GM19193 (cell line): ENCODE data around the gene TNFRSF9.
A peak's percentile ranks its signal among the peaks of the same experiment; 100 is the strongest.

Source experiments
- POLR2A ChIP-seq: IDR thresholded peaks from 4 replicates; pipeline ENCODE4 v1.6.1; 2011; ENCODE audit not compliant: insufficient read depth, insufficient read length; ENCODE audit errors: extremely low read depth

The TNFRSF9 gene

DNA sequence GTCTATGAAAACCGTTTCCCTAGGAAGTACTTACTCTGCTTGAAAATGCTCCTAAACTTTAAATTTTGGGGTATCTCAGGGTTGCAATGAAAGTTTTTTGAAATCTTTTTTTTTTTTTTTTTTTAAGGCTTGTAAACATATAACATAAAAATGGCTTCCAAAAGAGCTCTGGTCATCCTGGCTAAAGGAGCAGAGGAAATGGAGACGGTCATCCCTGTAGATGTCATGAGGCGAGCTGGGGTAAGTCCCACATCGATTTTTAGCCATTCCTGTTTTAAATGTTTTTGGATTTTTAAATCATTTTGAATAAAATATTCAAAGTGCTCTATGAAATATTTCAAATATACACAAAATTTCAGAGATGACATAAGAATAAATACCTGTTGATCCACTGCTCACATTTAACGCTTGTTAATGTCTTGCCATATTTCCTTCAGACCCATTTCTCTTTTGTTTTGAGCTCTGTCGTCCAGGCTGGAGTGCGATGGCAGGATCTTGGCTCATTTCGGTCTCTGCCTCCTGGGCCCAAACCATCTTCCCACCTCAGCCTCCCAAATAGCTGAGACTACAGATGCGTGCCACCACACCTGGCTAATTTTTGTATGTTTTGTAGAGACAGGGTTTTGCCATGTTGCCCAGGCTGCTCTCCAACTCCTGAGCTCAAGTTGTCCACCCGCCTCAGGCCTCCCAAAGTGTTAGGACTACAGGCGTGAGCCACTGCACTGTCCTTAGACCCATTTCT is 22.2 kb upstream of the TNFRSF9 start:
- no peak for TF ChIP-seq POLR2A

DNA sequence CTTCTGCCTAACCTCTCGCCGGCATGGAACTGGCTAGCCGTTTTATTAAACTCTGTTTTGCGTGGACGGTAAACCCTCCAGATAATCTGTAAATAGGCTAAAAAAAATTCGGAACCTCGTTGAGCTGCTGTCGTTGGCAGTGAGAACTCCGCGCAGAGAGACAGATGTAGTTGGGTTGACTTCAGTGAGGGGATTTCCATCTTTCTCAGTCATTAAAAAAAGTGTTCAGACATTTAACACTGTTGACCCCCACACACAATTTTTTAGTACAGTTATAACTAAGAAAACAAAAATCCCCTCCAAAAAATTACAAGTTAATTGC is 21.3 kb upstream of the TNFRSF9 start:
- TF ChIP-seq POLR2A, result no peak

- TF ChIP-seq POLR2A, result peak; percentile 100
Observed at GRCh38 chr1:7961216-7962013, 20.8 kb upstream of the TNFRSF9 start, which contains the start of gene PARK7. TSS of gene PARK7 (plus strand) at chr1:7961711. CDS start at chr1:7962786, 1,075 bp downstream.

DNA sequence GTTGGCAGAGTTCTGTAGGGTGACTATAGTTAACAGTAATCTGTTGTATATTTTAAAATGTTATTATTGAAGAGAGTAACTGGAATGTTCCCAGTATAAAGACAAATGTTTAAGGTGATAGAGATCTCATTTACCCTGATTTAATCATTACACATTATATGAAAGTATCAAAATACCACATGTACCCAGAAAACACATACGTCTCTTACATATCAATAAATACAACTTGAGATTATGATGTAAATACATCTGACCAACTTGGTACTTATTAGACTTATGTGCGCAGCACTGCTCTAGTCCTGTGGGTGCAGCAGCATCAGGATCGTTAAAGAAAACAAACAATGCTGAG is 20.2 kb upstream of the TNFRSF9 start:
- TF ChIP-seq POLR2A, result no peak

- no peak for TF ChIP-seq POLR2A
Observed at GRCh38 chr1:7960165-7960564, 19.5 kb upstream of the TNFRSF9 start.

- no peak for TF ChIP-seq POLR2A
Observed at GRCh38 chr1:7956218-7957032, 15.8 kb upstream of the TNFRSF9 start.

- no peak for TF ChIP-seq POLR2A
Observed at GRCh38 chr1:7954683-7955082, 14.0 kb upstream of the TNFRSF9 start.

GRCh38 chr1:7953850-7954609 is 13.4 kb upstream of the TNFRSF9 start:
- peak; percentile 85 for TF ChIP-seq POLR2A

- TF ChIP-seq POLR2A, result no peak
Observed at GRCh38 chr1:7948960-7949359, 8.3 kb upstream of the TNFRSF9 start.

DNA sequence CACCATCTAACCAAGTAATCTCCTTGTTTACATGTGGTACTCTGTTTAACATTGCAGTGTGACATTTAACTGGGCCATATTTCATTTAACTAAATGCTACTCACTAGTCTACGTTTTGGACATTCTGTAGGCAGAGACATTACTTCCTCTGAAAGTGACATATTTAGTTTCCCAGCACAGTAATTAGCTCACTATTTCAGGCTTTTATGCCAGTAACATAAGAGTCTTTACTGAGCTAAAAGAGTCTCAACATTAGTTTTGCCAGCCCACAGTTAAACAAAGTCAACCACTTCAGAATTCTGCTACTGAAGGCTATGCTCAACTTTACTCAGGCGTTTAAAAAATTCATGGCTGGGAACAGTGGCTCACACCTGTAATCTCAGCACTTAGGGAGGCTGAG is 2.6 kb upstream of the TNFRSF9 start:
- no peak for TF ChIP-seq POLR2A

DNA sequence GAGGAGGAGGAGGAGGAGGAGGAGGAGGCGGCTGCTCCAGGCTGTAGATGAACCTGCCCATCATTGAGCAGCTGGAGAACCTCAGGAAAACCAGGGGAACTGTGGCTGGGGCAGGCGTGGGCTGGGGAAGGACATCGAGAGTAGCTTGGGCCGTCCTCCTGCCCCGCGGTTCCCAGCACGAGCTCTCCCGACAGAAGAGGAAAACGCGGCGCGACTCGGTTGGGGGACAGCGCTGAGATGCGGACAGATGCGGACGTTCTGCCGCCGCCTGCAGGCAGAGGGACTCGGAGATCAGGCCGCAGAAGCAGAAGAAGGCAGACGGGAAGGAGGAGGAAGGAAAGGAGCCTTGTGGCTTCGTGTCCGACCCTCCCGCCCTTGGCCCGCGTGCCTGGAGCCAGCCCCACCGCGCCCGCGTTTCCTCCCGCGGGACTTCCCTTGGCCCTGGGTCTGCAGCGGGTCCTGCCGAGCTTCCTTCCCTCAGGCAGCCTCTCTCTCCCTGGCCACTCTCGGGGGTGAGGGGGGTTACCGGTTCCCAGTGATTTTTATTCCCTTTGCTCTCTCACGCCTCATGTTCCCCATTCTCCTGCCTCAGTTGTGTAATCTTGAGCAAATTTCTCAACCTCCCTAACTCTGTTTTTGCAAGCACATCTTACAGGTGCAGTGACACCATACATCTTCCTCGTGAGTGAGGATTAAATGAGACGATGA is 1.7 kb upstream of the TNFRSF9 start:
- TF ChIP-seq POLR2A, result no peak

DNA sequence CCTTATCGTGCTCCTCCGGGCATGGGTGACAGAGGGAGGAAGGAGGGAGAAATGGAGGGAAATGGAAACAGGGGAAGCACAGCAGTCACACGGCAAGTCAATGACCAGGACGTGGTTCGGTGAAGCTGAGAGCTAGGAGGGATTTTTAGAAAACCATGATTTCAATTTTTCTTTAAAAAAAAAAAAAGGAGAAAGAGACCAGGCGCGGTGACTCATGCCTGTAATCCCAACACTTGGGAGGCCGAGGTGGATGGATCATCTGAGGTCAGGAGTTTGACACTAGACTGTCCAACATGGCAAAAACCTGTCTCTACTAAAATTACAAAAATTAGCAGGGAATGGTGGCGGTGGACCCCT is 776 bp upstream of the TNFRSF9 start:
- TF ChIP-seq POLR2A, result no peak

GRCh38 chr1:7940034-7940433 is 605 bp downstream of the TNFRSF9 start:
- TF ChIP-seq POLR2A, result no peak

DNA sequence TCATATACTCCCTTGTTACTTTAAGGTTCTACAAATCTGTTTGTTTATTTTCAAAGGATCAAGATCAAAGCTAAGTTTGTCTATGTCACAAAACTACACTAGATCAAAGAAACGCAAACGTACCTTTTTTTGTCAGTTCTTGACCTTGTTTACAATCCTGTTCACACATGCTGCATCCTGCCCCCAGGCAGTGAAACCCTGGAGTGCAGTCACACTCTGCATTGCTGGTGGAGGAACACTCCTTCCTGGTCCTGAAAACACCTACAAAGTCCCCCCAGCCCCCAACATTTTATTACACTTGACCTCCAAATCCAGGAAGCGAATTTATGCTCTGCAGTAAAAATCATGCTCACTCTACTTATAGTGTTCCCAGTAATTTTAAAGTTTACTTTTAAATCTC is 2.6 kb downstream of the TNFRSF9 start:
- TF ChIP-seq POLR2A, result no peak
